ENCODE results near the gene NTN3.
"Not testable (repeated sequence)": the region's sequence is repeated elsewhere in the genome, so short reads cannot be mapped to it uniquely, and the experiment has no call there.

The NTN3 gene

DNA sequence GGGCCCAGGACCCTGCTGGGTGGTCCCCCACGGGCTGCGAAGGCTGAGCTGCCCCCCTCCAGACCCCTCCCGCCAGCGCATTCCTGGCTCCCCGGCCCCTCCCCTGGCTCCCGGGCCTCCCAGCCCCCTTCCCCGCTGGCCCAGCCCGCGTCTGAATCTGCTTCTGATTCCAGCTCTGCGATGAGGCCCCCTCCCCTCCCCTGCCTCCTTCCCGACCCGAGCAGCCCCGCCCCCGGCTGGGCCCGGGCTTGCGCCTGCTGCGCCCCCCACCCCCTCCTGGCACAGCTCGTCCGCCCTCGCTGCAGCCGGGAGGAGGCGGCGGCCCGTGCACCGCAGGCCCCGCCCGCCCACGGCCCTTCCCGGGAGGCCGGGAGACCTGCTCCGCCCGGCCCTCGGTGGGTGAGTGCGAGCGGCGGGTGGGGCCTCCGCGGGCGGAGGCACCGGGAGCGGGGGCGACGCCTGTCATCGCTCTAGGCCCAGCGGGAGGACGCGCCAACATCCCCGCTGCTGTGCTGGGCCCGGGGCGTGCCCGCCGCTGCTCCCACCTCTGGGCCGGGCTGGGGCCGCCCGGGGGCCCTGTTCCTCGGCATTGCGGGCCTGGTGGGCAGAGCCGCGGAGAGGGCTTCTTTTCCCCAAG, at the start of gene NTN3:
NTN3 (plus strand) TSS at position 282 of the 637 bp plus-strand sequence. CDS start 405 bp downstream, outside the sequence.
- FAIRE-seq: no peak

DNA sequence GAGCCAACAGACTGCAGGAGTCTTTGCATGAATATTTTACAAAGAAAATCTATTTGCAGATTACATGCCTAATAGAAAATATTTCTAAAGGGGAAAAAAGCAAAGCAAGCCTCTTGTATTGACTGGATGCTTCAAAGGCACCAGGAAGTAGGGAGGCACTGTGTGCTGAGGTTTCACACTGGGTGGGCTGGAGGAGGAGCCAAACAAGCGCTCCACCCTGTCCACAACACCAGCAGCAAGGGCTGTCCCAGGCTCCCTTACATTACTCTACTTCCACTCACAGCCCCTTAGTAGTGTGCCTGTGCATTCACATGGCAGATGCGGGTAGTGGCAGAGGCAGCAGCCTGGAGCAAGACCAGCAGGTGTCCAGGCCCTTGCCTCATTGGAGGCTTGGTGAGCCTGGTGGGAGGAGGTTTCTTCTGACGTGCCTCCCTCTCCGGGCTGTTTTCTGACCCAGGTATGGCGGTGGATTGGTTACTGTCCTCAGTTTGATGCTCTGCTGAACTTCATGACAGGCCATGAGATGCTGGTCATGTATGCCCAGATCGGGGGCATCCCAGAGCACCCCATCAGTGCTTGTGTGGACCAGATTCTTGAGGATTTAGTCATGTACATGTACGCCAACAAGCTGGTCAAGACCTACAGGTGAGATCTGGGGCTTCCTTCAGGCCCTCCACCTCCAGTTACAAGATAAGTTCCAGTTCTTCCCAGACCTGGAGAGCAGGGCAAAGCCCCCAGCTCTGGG, 48.8 kb upstream of the NTN3 start:
- DNase-seq (ENCODE audit: low spot score) (no peak), FAIRE-seq (no peak)

More for the DNA sequence above, at the start of gene NTN3:
- DNase-seq (ENCODE audit: low spot score): peak; percentile 64

DNA sequence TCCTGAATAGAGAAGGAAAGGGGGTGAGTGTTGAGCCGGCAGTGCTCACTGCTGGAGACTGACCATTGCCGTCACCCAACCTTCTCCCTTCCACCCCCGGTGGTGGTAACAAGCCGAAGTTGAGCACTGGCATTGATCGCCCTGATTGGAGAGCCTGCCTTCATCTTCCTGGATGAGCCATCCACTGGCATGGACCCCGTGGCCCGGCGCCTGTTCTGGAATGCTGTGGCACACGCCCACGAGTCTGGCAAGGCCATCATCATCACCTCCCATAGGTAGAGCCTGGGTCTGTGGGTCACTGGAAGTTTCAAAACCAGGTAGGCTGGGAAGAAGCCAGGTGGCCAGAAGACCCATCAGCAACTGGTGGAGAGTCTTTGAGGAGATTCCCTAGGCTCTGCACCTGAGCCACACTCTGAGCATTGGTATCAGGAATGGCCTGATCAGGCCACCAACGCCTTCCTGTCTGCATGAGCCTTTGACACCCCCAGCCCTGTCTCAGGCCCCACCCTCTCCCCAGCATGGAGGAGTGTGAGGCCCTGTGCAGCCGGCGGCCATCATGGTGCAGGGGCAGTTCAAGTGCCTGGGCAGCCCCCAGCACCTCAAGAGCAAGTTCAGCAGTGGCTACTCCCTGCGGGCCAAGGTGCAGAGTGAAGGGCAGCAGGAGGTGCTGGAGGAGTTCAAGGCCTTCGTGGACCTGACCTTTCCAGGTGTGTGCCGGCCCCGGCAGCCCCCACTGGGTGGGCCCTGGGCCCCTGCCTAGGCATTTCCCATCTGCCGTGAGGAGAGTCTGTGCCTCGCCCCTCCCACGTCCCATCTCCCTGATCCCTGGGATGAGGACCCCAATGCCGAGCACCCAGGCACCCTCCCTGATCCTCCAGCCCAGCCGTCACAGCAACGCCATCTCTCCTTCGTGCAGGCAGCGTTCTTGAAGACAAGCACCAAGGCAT, 46.8 kb upstream of the NTN3 start:
- FAIRE-seq (no peak), DNase-seq (ENCODE audit: low spot score) (no peak)

DNA sequence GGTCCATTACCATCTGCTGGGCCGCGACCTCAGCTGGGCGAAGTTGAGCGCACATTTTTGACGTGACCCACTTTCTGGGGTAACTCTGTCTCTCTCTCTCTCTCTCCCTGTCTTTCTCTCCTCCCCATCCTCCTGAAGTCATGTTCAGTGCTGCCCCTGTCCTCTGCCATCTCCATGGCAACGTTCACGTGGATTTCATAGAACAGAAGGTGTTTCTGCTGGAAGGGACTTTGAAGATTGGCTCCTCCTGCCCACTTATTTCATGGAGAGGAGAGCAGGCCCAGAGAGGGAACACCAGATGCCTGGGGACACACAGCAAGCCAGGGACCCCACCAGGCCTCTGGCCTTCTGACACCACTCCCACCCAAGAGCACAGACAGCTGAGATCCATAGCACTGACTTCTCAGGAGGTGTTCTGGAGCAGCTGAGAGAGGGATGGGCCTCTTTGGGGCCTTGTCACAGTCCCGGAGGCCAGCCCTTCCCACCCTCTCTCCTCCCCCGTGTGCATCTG, 46.0 kb upstream of the NTN3 start:
- FAIRE-seq: no peak
- no peak for DNase-seq (ENCODE audit: low spot score)

DNA sequence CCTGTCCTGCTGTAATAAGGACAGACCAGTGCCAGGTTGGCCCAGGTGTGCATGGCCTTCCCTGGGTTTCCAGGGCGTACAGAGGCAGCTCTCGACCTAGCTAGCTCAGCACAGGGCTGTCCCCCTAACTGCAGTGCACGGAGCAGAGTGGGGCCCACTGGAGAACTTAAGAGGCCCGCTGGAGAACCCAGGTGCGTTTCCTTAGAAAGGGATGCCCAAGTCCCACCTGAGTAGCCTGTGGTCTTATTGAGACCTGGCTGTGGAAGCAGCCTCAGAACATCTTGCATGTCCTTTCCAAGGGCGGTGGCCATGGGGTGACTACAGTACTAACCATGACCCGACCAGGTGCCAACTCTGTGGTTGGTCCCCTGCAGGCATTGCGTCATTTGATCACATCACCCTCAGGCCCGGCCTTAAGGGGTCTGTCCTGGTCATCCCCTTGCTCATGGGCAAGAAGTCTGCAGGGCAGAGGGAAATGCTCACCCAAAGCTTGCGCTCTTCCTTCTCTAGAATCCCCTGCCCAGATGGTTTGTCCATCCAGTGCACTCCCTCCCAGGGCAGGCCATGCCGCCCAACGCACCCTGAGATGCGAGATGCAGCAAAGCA, 45.2 kb upstream of the NTN3 start:
- DNase-seq (ENCODE audit: low spot score) (no peak), FAIRE-seq (no peak)

DNA sequence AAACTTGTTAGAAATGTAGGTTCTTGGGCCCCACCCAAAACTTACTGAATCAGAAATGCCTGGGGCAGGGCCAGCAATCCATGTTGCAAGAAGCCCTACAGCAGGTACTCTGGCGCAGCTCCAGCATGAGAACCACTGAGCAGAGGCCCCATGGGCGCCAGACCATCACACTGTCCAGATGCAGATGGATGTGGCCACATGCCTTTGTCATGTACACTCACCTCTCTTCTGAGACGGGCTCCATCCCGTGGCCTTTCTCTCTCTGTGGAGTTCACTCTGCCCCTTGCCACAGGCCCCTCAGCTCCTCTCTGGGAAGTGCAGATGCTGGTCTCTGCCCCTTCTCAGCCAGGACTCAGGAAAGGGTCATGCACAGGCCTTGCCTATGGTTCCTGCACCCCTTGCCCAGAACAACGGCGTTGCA, 44.1 kb upstream of the NTN3 start:
- FAIRE-seq (no peak), DNase-seq (ENCODE audit: low spot score) (no peak)

DNA sequence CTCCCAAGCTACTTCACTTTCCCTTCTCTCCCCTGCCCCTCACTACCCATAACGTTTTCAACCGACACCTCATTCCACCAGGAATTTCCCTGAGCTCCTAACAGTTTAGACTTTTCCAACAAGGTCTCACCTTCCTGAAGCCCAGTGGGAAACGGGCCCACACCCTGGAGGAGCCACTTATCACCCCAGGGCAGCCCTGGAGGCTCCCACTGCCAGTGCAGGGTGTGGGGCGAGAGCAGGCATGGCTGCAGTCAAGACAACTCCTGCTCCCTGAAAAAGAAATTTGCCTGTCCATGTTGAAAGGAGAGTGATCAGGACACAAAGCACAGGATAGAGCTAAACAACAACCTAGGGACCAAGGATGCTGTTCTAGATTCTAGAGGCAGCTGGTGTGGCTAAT, 43.6 kb upstream of the NTN3 start:
- DNase-seq (ENCODE audit: low spot score) (no peak), FAIRE-seq (no peak)

DNA sequence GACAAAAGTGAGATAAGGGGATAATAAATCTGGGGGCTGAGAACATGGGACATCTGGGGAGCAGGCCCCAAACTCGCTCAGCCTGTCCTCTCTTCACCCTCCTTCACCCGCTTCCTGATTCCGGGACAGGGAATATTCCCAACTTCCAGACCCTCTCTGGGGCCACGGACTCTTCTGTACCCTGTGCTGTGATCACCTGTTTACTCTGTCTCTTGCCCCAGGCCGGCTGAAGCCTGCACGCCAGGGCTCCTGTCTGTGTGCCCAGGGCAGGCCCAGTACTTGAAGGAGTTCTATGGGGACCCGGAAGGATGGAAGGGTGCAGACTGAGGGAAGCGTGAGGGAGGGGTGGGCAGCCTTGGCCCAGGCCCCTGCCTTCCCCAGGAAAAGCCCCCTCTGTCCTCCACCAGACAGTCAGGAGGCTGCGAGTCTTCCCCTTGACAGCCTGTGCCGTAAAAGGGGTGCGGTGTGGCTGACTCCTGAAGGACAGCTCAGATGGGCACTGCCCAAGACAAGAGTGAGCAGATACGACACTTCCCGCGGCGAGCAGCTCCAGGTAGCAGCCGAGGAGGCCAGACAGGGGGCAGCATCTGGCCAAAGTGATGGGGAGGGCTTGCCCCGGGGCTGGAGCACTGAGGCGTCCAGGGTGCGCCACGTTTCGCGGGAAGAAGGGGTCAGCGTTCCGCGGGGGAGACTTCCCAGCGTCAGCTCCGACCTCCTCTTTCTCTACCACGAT, 42.9 kb upstream of the NTN3 start:
- DNase-seq (ENCODE audit: low spot score): peak; percentile 63
- no peak for FAIRE-seq

DNA sequence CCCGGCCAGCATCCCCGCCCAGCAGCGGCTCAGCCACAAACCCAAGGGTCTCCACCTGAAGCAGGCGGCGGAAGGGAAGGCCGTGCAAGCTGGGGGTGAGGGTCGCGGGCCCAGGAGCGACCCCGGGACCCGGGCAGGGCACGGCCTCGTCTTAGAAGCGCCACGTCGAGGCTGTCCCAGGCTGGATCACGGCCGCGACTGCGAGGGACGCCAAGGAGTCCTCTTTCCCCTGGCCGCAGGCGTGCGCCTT, 42.4 kb upstream of the NTN3 start:
- peak; percentile 32 for FAIRE-seq
- no peak for DNase-seq (ENCODE audit: low spot score)

DNA sequence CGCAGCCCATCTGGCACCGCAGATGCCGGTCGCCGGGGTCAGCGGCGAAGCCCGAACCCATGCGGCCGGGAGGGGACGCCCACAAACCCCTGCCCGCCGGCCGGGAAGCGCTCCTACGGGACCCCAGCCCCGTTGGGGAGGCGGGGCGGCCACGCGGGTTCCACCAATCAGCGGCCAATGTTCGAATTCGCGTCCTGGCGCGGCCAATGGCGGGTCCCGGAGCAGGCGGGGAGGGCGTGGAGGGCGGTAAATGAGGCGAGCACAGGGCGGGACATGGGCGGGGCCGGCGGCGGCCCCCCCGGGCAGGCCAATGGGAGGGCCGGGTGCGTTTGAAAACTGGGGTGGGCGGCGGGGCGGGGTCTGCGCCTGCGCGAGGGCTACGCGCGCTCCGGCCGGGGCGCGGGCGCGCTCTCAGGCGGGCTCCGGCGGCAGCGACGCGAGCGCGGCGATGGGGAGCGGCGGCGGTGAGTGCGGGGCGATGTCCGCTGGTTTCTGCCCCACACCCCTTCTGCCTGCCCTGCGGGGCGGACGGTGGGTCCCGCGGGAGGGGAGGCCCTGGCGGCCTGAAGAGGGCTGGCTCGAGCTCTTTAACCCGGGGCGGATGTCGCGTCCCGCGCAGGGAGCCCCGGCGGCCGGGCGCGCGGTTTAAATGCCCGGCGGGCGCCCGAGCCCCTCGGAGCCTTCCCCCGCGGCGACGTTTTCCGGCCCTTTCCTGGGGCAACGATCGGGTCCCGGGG, 41.9 kb upstream of the NTN3 start, which contains the start of gene CCNF:
CCNF (plus strand) TSS at position 414 of the 737 bp plus-strand sequence; CDS start at position 449, 35 bp downstream.
- FAIRE-seq: peak; percentile 66

DNA sequence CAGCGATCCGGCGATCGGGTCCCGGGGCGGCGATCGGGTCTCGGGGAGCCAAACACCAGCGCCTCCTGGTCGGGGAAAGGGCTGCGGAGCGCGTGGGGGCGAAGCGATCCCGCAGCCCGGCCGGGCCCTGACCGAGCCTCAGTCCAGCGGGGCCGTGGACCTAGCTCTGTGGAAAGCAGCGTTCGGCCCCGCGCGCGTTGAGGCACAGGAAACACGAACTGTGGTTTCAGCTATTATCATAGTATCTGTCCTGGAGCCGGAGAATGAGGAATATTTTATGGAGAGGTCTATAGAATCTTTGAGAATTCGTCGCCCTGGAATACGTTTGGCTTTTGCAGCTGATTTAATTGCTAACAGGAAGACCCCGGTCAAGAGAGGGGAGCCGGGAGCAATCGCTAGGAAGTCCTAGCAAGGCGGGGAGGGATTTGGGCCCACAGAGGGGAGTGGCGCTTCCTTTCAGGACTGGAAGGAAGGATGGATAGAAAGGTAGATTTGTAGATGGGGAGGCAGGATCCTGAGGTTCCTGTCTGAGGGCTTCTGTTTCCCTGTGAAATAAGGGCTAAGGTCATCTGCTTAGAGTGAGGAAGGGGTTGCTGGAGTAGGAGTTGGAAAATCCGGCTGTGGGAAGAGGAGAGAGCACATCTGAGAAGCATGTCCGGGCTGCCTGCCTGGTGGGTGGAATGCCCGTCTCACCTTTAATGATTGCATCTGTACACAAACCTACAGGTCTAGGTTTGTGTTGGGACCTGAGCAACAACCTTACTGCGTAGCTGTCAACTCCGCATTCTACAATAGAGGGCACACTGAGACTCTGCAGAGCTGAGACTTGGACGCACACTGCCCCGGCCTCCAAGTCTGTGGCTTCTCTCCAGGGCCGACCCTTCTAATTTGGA, 41.1 kb upstream of the NTN3 start:
- FAIRE-seq: no peak
- DNase-seq (ENCODE audit: low spot score): peak; percentile 35

More for the DNA sequence above, 41.9 kb upstream of the NTN3 start, which contains the start of gene CCNF:
- peak; percentile 100 for DNase-seq (ENCODE audit: low spot score)

DNA sequence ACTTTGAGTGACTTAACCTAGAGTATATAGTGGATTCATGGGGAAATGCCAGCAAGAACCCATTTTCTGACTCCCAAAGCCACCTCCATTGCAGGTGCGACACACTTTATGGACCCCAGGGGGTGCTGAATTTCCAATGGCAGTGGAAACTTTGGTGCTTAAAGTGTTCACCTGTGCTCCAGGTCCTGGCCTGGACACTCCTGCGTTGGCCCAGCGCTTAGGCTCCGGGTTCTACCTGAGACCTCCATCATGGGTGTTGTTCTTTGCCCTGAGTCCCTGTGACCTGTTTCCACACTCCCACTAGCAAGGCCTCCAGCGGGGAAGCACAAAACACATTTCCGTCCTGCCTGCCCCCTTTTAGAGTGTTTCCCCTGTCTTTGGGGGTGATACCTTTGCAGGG, 38.8 kb upstream of the NTN3 start:
- FAIRE-seq (no peak), DNase-seq (ENCODE audit: low spot score) (no peak)

DNA sequence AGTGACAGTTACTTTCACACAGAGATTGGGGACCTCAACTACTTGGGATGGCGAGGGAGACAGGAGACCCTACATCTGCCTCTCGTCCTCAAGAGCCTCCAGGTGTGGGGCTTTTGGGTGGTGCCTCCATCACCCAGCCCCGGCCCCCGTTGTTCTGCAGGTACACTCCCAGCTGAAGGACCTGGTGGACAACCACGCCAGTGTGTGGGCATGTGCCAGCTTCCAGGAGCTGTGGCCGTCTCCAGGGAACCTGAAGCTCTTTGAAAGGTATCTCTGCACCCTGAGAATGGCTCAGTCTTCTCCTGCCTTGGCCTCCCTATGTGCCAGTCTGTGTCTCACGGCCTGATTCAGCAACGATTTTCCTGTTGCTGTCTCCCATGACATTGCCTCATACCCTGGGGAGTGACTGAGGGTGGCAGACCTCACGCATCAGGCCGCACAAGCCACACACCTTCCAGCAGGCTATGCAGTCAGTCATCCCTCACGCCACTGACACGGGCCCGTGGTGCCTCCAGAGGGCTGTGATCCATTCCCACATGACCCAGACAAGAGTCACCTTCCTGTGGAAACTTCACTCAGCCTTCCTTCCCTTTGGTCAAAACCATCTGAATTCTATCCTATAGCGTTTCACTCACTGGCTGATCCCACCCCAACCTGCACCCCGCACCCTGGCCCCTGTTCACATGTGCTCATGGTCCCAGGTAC, 38.1 kb upstream of the NTN3 start:
- DNase-seq (ENCODE audit: low spot score) (no peak), FAIRE-seq (no peak)

DNA sequence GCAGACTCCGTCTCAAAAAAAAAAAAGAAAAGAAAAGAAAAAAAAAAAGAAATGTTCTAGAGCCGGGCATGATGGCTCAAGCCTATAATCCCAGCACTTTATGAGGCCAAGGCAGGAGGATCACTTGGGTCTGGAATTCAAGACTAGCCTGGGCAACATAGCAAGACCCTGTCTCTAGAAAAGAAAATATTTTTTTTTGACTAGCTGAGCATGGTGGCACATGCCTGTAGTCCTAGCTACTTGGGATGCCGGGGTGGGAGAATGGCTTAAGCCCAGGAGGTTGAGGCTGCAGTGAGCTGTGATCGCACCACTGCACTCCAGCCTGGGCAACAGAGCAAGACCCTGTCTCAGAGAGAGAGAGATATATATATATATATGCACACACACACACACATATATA, 35.9 kb upstream of the NTN3 start:
- not testable (repeated sequence) for DNase-seq (ENCODE audit: low spot score); FAIRE-seq

DNA sequence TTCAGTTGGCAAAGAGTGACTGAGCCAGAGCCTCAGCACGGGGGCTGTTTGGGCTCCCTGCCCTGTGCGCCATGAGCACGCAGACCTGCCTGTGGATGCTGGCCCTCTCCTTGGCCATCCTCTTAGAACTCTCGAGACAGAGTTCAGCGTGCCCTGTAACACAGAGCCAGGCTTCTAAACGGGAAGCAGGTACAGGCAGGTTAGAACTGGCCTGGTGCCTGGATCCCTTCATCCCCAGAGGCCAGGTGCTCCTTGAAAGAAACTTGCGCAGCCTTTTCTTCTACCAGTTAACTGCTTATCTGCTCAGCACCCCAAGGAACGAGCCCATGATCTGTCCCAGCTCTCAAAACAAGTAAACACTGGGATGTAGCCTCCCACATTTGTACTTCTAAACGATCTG, 35.0 kb upstream of the NTN3 start:
- no peak for FAIRE-seq
- no peak for DNase-seq (ENCODE audit: low spot score)

DNA sequence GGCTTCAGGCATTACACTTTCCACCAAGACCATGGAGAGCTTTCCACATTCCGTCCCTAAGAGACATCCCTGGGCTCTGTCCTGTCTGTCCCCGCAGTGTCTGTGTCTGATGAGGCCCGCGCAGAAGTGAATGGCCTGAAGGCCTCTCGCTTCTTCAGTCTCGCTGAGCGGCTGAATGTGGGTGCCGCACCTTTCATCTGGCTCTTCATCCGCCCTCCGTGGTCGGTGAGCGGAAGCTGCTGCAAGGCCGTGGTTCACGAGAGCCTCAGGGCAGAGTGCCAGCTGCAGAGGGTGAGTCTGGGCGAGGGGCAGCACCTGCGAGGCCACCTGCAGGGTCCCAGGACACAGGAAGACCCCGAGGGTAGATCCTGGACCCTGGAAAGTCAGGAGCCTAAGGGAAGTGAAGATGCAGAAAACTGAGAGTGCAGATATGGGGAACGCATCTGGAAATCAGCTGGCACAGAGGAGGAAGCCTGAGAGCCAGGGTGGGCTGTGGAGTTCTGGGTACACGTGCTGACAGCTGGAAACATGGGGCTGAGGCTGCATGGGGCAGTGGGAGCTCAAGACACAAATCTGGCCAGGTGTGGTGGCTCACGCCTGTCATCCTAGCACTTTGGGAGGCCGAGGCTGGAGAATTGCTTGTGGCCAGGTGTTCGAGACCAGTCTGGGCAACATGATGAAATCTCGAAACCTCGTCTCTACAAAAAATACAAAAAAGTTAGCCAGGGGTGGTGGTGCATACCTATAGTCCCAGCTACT, 33.9 kb upstream of the NTN3 start:
- no peak for DNase-seq (ENCODE audit: low spot score)
- no peak for FAIRE-seq

DNA sequence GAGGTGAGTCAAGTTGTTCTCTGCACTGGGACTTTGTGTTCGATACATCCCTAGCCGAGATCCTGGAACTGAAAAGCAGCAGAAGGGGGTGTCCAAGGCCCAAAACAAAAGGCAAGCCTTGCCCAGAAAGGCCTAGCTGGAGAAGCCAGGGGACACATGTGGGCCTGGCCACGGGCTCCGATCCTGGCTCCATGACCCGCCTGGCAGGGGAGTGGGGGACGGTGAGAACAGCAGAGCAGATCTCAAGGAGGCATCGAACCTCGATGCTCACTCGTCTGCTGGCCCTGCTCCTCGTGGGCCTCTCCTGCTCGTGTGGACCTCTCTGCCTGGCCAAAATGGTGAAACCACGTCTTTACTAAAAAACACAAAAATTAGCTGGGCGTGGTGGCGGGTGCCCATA, 33.0 kb upstream of the NTN3 start:
- FAIRE-seq: no peak
- no peak for DNase-seq (ENCODE audit: low spot score)

DNA sequence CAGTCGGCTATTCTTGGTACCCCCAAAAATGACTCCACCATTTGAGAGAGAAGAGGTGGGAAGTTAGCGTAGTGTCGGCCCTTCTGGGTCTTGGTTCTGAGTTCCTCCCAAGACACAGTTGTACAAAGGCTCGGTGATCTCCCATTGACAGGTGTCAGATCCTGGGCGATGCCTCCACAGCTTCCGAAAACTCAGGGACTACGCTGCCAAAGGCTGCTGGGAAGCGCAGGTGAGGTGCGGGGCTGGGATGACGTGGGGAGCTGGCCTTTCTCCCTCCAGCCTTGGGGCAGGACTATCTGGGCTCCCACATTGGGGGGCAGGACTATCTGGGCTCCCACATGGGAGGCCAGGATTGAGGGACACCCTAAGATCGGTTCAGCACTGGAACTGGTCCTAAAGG, 31.5 kb upstream of the NTN3 start:
- DNase-seq (ENCODE audit: low spot score) (no peak), FAIRE-seq (no peak)

Data from urothelium cell line (cell line).